HG02981 (cell line): ENCODE data around the gene ZFAND2B.
A peak's percentile ranks its signal among the peaks of the same experiment; 100 is the strongest.

Source experiments
- ATAC-seq: cut with Tn5 transposase; IDR thresholded peaks from one replicate; pipeline ENCODE4 v1.9.1; 2021; ENCODE audit warnings: mild to moderate bottlenecking, moderate library complexity; ENCODE audit not compliant: unreplicated experiment

The ZFAND2B gene

DNA sequence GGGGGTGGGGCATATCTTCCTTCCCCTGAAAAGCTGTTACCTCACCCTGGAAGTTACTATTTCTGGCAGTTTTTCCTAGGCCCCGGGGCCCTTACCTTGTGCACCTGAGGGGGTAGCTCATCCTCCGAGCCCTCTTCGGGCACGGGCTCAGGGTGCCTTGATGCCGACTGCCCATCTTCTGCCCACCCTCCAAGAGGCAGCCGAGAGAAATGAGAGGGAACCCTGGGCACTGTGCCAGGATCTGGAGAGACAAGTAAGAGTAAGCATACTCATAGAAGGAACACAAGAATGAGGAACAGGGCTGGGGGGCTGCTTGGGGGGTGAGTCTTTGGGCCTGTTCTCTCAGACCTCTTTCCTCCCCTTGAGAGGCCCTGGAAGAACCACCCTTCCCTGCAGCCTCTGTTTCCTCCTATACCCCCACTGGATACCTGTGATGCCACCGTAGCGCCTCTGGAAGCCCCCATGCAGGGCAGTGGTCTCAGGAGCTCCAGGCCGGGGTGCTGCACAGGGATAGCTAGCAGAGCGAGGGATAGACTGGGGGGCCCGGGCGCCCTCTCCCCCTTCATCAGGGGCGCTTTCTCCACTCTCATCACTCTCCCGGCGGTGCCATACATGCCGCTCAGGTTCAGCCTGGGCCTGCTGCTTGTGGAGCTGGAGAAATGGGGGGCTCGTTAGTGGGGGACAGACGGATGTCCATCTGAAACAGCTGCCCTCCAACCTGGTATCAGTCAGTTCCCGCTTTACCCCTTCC, 14.2 kb downstream of the ZFAND2B start:
- ATAC-seq: no peak

DNA sequence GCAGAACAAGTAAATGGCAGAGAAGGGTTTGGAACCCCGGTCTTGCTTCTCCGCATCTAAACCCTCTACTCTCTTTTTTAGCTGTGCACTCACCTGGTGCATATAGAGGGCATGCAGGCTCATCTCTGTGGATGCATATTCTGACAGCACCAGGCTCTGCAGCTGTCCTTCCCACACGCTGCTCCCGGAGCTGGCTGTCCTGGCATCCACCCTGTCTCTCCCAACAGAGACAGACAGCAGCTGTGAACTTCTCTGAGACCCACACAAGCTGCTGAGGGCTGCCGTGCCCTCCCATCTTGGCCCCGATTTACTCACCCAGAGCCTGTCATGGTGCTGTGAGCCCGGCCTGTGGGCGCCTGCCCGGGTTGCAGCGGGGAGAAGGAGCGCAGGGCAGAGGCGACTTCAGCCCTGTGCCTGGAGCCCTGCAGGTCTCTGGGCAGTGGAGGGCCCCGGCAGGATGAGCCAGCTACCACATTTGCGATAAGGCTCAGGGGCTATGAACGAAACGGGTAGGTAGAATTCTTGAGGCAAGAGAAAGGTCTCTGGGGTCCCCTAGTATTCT, 15.5 kb downstream of the ZFAND2B start:
- ATAC-seq: no peak

GRCh38 chr2:219223831-219224610, 17.4 kb downstream of the ZFAND2B start:
- ATAC-seq: no peak

GRCh38 chr2:219225350-219225749, 18.8 kb downstream of the ZFAND2B start:
- no peak for ATAC-seq

GRCh38 chr2:219228041-219228910, 21.7 kb downstream of the ZFAND2B start:
- no peak for ATAC-seq

DNA sequence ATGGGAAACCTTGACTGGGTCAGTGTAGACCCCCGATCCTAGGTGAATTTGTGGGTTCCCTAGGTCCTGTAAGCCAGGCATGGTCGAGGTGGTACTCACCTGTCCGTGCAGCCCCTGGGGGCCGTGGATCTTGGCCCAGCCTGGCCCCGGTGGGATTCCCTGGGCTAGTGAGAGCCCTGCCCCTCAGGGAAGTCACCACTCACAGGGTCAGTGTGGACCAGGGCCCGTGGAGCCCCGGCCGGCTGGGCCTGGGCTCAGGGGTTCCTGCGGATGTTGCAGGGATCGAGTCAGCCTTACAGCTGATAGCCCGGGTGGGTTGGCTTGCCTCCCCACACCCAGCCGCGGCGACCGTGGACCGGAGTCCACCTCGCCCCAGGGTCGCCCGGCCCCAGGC, 22.3 kb downstream of the ZFAND2B start:
- ATAC-seq: no peak

GRCh38 chr2:219229305-219230058, 22.9 kb downstream of the ZFAND2B start, which contains the start of the genes ANKZF1 and ATG9A:
Gene ANKZF1, plus strand, starts transcription at chr2:219229806. Its CDS starts 452 bp downstream, at chr2:219230258.
Gene ATG9A, minus strand, starts transcription at chr2:219229636. Its CDS starts 1,612 bp downstream, at chr2:219228024.
- peak; percentile 96 for ATAC-seq

DNA sequence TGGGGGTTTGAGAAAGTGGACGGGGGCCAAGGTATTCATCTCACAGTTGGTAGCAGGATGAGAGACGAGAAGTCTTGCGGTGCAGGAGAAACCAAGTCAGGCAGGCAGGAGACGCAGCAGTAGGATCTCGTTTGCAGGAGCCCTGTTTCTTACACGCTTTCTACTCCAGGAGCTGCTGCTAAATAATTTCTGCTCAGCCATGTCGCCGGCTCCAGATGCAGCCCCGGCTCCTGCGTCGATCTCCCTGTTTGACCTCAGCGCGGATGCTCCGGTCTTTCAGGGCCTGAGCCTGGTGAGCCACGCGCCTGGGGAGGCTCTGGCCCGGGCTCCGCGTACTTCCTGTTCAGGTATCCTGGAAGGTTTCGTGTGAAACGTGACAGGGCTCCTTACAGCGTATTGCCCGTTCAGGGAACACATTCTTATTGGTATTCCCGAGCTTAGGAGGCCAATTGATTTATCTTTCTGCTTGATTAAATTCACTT, 23.5 kb downstream of the ZFAND2B start:
- ATAC-seq: peak; percentile 16

GRCh38 chr2:219234331-219234730, 27.7 kb downstream of the ZFAND2B start:
- ATAC-seq: no peak

DNA sequence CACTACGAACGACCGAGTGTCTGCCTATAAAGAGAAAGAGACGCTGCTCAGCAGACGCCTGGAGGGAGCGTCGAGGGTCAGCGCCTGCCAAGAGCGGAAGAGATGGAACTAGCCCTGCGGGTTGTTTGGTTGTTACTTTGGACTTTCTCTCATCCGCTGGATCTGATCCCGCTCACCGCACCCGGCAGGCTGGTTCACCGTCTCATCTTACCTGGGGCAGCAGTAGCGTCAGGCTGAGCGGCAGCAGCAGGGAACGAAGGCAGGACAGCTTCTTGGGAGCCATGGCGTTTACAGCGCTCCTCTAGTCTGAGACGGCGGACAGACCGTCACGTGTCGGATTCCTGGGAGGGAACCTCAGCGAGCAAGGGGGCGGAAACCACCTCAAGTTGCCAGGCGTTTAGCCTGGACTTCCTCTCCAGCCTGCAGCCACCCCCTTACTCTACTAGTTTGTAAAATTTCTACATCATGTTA, 36.7 kb downstream of the ZFAND2B start:
- ATAC-seq: no peak

DNA sequence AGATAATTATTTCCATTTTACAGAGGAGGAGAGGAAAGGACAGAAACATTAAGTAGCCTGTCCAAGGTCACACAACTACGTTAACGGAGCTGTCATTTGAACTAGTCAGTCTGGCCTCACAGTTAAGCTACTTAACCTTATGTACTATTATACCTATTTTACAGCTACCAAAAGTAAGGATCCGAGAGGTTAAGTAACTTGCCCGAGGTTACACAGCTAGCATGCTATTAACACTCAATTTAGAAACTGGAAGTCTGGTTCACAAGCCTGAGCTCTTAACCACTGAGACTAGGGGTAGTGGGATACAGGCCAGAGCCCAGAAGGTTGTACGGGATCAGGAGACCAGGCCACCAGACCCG, 38.2 kb downstream of the ZFAND2B start:
- ATAC-seq: no peak

- peak; percentile 68 for ATAC-seq
Observed at GRCh38 chr2:219245148-219245898, 38.7 kb downstream of the ZFAND2B start, which contains the start of the genes GLB1L and STK16. Gene GLB1L, minus strand, starts transcription at chr2:219245444. Its CDS starts 1,871 bp downstream, at chr2:219243573. Gene STK16, plus strand, starts transcription at chr2:219245479. Its CDS starts 521 bp downstream, at chr2:219246000.

- ATAC-seq: no peak
Observed at GRCh38 chr2:219245899-219246230, 39.3 kb downstream of the ZFAND2B start.

DNA sequence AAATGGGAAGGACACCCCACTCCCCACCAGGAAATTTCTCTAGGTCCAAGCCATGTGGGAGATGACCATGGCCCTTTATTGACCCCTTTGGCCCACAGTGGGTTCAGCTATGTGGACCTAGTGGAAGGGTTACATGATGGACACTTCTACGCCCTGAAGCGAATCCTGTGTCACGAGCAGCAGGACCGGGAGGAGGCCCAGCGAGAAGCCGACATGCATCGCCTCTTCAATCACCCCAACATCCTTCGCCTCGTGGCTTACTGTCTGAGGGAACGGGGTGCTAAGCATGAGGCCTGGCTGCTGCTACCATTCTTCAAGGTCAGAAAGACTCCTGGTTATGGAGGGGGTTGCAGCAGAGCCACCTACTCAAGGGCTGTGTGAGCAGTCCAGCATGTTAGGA, 40.0 kb downstream of the ZFAND2B start:
- ATAC-seq: no peak

DNA sequence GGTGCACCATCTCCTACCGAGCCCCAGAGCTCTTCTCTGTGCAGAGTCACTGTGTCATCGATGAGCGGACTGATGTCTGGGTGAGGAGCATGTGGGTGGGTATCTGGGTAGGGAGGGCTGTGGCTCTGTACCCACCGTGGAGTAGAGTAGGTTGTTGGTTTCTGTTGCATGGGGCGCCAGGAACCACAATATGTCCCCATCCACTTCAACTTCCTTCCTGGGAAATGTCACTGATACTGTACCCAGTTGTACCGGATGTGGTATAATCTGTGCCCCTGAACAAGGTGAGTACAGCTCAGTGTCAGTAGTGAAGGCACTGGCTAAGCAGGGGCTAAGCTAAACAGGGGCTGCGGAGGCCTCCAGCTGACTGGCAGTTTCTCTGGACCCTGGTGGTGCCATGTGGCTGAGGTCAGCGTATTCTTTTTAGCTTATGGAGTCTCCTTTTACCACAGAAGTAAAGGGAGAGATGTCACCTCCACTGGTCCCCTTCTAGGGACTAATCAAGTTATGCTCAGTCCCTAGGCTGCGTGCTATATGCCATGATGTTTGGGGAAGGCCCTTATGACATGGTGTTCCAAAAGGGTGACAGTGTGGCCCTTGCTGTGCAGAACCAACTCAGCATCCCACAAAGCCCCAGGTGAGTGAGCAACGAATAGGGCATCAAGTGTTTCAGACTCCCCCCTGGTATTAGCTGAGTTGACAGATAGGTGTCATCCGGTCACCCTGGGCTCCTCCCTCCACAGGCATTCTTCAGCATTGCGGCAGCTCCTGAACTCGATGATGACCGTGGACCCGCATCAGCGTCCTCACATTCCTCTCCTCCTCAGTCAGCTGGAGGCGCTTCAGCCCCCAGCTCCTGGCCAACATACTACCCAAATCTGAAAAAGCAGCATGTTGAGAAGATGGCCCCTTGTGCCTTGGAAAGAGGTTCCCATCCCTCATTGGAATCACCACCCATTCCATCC, 41.4 kb downstream of the ZFAND2B start:
- no peak for ATAC-seq

DNA sequence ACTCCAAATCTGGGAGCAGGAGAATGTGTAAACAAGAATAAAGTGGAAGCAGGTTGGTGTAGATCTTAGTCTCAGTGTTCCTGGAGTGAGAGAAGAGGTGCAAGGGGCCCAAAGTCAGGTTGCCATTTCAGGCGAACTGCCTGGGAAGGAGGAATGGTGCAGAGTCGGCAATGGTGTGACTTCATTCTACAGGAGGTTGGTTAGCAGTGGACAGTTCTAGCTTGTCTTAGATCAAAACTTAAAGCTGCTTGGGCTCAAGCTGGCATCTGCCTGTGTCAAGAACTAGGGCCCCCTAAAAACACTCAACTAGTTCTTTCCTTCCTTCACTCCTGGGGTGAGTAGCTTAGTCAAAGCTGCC, 42.2 kb downstream of the ZFAND2B start:
- no peak for ATAC-seq

DNA sequence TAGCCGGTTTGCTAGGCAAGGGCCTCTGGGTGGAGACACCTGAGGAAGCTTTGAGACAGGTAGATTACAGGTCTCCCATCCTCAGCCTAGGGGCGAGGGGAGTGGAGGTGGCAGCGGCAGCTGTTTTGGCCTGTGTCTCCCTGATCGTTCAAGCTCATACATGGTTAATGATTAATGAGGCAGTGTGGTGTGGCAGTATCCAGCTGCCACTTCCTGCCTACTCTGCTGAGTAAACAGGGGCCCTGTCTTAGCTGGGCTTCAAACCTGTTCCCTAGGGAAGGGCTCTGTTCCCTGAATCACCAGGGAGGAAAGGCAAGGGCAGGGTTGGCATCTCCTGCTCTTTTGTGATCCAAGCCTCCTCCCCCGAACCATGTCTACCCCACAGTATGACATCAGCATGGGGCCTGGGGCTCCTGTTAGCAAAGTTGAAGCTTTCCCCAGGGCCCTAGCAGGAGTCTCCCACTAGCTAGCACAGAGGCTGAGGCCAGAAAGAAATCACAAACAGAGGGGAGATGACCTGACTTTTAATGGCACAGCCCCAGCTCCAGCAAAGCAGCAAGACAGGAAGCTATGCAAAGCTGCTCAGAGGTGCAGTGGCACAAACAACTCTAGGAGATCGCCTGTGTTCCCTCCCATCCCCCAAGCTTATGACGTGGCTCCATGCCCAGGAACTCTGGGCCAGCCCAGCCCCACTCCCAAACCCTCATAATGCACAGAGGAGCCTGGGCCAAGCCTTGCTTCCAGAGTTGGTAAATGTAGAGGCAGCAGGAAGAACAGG, 42.8 kb downstream of the ZFAND2B start:
- peak; percentile 48 for ATAC-seq
